Activated naive CD4-positive, alpha-beta T cell treated with Interleukin-2 at 50 U/mL for 16 hours (primary cell): ENCODE data around the gene CD47.

ENCODE experiments used
- DNase-seq: peaks from one replicate; pipeline ENCODE4 v3.0.0-alpha.2; 2020

CD47 gene

GRCh38 chr3:108008931-108009639, 81.7 kb downstream of the CD47 start:
- DNase-seq, result no peak

DNA sequence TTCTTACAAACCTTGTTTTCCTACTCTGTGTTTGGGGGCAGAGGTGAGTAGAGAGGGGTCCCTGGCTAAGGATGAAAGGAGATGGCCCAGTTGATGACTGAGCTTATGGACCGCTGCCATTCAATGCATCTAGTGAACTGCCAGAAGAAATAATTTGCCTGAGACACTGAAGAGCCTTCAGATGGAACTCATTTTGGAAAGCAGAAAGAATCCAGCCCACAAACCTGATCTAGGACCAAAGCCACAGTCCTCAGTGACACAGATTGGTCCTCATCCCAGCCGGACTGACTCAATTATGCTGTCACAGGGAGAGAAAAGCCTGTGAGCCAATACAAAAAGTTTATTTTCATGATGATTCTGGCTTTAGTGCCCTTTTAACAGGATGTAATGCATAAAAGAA, 82.7 kb downstream of the CD47 start:
- DNase-seq, result no peak

DNA sequence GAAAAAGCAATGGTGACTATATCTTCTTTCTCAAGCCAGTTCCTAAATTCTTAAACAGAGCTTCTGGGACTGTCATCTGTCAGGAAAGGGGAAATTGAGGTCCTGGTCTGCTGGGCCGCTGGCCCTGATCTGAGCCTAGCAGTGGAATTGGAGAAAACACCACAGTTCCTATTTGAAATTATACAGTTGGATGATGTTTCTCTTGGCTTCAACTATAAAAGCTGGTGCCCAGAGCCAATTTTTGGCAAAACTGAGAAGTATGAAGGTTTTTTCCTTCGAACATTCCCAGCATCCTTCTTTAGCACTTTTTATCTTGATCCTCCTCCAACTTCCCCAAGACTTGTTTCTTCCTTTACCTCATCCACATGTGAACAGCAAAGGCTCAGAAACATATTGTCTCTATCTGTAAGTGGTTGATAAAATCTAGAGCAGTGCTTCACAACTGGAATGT, 83.9 kb downstream of the CD47 start:
- DNase-seq, result no peak

- DNase-seq, result no peak
Measured at GRCh38 chr3:108006077-108006771, 84.6 kb downstream of the CD47 start.

DNA sequence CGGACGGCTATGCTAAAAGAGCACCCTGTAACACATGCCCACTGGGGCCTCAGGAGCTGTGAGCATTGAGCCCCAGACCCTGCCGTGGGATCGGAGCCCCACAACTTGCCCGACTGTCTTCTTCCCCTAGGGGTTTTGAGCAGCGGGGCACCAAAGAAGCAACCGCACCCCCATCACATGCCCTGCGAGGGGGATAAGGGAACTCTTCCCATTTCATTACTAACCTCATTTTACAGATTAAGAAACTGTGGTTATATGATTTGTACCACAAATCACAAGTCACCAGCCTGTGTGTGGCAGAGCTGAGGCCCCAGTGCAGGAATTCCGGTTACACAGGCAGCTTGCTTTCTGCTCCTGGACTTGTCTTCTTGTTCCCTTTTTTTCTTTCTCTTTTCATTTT, 86.2 kb downstream of the CD47 start:
- DNase-seq, result no peak

DNA sequence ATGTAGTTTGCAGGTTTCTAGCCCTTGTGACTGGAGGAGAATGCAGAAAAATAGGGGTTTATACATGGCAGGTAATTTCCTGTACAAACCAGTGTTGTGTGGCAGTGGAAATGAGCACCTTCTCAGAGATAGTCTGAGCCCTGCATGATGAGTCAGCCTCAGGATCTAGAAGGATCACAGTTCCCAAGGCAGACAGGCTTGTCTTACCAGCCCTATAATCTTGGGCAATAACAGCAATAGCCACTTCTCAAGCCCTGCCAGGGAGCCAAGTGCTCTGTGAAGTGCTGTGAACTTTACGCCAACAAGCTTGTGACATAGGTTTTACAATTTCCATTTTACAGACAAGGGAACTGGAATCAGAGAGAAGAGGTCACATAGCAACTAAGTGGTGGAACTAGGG, 89.4 kb downstream of the CD47 start:
- no peak for DNase-seq

DNA sequence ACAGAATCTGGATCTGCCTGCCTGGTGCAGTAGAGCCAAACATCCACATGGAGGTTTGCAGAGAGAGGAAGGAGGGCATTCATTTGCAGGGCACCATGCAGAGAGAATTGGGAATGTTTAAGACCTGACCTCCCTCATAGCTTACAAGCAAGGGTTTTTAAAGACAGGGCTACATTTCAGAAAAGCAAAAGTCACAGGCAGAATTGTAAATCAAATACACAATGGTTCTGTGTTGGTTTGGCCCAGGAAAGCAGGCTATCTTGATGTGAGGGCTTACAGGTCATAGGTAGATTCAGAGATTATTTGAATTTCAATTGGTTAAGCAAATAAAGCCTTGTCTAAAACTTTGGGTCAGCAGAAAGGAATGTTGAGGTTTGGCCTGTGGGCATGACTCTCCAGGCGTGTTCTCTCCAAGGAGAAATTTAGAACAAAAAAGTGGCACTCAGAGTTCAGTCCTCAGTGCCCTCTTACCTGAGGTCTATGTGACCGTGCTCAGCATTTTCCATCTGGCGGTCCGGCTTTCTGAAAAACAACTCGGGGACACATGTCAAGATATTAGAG, 91.5 kb downstream of the CD47 start:
- no peak for DNase-seq

- DNase-seq, result no peak
Measured at GRCh38 chr3:107997671-107998070, 93.2 kb downstream of the CD47 start.

GRCh38 chr3:107995823-107996222, 95.0 kb downstream of the CD47 start:
- DNase-seq, result no peak

- no peak for DNase-seq
Measured at GRCh38 chr3:107994956-107995715, 95.7 kb downstream of the CD47 start.

GRCh38 chr3:107994181-107994580, 96.7 kb downstream of the CD47 start:
- no peak for DNase-seq

DNA sequence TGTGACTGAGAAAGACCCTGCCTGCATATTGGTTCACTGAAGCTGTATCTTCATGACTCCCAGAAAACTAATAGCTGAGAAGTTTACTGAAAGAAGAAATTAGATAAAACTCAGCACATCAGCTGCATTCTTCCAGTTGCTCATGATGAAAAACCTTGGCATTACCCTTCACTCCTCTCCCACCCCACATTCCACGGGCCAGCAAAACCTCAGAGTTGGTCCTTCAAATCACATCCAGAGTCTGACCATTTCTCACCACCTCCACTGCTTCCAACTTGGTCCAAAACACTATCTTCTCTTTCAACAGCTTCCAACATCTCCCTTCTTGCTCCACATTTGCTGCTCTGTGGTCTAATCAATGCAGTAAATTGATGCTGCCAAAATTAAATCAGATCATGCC, 97.1 kb downstream of the CD47 start:
- no peak for DNase-seq
